Measurements from ENCODE around the gene WFDC2.

WFDC2 gene

DNA sequence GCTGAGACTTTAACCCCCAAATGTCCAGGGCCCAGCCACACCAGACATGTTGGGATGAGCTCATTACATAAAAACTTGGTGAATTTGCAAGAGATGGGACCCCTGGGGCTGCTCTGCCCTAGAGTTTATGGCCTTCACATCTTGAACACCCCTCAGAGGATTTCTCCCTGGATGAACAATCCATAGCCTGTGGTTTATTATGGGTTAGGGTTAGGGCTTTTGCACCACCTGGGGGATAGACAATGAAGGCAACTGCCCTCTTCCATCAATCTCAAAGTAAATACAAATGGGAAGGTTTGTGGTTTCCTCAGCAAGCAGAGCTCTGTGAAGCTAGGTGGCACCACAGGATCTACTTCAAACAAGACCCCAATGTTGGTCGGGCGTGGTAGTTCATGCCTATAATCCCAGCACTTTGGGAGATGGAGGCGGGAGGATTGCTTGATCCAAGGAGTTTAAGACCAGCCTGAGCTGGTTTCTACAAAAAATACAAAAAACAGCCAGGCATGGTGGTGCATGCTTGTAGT lies 28.5 kb downstream of the WFDC2 start:
- no peak for DNase-seq (ENCODE audit: low read depth)

DNA sequence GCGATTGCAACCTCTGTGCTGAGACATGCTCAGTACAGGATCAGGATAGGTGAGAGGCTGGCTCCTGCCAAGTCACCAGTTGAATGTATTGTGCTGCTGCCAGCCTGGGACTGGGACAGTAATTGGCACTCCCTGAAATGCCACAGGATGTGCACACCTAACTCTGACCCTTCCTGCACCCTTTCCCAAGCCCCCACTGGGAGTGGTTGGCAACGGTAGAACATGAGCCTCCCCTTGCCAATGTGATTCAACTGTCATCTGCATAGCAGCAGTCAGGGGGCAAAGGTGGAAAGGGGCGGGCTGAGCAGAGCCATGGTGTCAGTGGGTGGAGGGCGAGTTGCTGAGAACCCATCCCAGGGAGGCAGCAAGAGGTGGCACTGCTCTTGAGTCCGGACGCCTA lies 30.5 kb downstream of the WFDC2 start:
- no peak for DNase-seq (ENCODE audit: low read depth)

DNA sequence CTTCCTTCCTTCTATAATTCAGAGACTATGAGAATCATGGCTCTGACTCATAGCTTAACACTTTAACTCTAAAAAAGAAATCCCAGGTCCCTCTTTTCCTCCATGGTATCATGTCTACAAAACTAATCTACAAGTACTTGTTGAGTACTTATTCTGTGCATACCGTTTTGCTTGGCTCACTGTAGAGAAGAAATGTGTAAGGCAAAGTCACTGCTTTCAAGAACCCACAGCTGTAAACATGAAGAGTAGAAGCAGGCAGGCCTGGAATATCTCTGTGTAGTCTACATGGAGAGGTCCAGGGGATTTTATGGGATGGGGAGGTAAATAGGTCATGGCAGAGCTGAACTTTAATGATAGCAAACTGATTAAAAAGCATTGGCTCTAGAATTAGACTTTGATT lies 32.0 kb downstream of the WFDC2 start:
- DNase-seq (ENCODE audit: low read depth), result no peak

DNA sequence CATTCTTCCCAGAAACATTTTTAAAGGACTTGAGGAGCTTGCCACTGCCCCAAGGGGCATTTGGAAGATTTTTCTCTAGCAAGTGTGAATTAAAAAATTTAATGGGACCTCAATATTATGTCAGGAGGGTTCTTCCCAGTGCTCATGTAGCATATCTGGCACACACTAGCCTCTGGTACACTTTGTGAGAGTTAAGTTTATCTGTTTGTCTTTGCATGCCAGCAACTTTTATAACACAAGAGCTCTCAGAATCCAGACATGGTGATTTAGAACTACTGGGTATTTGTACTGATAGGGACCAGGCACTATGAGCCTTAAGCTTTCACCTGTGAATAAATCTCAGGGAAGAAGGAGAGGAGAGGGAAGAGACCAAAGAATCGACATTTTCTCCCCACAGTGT lies 33.0 kb downstream of the WFDC2 start:
- DNase-seq (ENCODE audit: low read depth), result no peak

DNA sequence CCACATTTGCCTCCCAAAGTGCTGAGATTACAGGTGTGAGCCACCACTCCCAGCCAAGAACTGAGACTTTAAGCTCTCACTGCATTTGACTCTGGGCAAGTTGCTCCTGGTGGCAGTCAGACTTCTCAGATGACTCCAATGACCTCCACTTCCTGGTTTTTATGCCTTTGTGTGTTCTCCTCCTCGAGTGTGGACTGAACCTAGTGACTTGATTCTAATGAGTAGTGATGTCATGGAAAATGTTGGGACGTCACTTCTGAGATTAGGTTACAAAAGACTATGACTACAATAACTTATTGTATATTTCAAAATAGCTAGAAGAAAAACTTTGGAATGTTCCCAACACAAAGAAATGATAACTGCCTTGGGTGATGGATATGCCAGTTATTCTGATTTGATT lies 33.9 kb downstream of the WFDC2 start:
- DNase-seq (ENCODE audit: low read depth), result no peak

DNA sequence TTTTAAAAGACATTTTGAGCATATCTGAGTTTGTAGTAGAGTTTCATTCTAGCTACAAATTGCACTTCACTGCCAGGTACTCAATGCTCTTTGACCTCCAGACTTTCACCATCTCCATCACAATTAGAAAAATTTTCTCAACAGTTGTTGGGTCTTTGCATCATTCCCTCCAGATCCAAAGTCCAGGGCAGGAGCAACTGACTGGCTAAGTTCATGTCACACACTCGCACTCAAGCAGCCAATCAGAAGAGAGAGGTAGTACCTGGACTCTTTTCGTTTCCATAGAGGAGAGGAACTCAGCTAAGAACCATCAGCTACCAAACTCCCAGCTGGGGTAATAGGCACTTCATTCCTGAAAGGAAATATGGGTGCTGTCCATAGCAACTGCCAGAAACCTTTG lies 36.8 kb downstream of the WFDC2 start:
- DNase-seq (ENCODE audit: low read depth), result no peak

DNA sequence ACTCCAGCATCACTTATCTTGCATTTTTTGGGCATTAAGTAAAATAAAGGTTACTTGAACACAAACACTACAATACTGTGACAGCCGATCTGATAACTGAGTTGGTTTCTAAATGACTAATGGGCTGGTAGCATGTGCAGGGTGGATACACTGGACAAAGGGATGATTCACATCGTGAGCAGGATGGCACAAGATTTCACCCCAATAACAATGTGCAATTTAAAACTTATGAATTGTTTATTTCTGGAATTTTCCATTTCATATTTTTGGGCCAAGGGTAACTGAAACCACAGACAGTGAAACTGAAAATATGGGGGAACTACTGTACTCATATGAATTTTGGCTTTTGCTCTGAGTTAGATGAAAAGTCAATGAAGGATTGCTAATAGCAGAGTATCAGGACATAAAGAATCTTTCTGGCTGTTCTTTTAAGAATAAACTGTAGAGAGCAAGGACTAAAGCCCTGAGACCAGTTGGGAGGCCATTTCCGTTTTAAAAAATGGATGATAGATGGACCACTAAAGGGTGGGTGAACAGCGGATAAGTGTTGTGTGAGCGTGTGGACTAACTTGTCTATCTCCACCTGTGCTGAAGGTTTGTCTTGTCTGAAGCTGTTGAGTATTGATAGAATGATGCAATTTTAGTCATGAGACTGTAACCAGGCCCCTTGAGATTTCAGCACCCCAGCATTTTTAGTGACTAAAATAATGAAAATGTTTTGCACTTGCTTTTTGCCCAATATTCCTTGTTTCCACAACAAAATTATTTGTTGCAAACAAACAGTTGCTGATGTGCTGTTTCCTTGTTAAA lies 37.7 kb downstream of the WFDC2 start:
- DNase-seq (ENCODE audit: low read depth), result no peak

DNA sequence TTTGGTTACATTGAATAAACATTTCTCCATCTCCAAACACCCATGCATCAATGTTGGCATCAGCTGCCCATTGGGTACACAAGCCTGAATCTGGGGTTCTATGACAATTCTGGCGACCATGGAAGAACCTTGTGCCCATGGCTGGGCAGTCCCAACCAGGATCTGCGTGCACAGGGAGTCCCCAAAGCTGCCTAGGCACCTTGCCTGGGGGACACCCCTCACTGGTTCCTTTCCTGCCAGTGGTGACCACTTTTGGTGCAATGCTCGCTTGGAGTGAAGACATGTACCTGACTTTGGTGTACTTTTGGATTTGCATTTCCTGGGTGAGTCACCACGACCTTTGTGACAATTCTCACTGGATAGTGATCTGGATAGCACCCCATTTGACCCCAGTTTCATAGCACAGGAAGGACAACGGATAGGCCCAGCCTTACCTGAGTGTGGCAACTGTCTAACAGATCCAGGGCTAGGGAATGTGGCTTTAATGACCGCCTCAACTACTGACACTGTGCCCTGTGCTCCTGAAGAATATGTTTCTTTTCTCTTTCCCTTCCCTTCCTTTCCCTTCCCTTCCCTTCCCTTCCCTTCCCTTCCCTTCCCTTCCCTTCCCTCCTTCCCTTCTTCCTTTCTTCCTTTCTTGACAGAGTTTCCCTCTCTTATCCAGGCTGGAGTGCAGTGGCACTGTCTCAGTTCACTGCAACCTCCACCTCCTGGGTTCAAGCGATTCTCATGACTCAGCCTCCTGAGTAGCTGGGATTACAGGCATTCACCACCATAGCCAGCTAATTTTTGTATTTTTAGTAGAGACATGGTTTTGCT lies 38.7 kb downstream of the WFDC2 start:
- DNase-seq (ENCODE audit: low read depth), result no peak

DNA sequence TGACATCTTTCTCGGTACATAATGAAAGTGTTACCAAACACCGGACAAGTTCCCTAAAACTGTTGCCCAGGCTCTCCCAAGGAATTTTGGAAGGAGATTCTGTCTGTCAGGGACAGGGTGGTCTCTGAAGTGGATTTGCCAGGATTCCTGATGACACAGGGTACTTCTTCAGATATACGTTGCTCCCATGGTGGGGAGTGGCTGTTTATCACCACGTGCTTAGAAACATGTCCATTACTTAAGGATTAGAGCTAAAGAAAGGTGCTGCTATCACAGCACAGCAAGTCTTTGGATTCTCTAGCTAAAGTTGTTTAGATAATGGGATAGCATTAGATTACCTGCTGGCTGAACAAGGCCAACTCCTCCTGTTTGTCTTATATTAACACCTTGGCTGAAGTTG lies 39.5 kb downstream of the WFDC2 start:
- DNase-seq (ENCODE audit: low read depth), result no peak

DNA sequence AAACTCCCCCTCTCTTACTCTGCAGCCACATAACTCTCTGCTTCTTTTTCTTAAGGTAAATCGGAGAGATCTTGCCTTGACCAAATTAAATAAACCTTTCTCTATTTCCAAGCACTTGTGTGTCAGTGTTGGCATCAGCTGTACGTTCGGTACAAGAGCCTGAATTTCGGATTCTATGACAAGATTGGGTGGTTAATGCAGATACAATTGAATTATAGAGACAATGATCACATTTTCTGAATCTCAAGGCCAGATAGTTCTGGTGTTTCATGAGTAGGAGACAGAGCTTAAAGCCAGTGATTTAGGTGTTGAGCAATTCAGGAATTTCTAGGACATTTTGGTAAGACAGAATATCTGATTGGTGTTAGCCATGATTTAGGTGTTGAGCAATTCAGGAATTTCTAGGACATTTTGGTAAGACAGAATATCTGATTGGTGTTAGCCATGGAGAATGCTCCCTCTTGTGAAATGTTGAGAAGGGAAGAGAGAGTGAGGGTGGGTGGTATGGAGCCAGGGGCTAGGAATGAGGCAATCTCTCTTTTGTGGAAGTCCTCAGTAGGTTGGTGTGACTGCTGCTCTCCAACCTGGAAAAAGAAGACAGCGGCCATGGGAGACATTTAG lies 40.8 kb downstream of the WFDC2 start:
- no peak for DNase-seq (ENCODE audit: low read depth)

DNA sequence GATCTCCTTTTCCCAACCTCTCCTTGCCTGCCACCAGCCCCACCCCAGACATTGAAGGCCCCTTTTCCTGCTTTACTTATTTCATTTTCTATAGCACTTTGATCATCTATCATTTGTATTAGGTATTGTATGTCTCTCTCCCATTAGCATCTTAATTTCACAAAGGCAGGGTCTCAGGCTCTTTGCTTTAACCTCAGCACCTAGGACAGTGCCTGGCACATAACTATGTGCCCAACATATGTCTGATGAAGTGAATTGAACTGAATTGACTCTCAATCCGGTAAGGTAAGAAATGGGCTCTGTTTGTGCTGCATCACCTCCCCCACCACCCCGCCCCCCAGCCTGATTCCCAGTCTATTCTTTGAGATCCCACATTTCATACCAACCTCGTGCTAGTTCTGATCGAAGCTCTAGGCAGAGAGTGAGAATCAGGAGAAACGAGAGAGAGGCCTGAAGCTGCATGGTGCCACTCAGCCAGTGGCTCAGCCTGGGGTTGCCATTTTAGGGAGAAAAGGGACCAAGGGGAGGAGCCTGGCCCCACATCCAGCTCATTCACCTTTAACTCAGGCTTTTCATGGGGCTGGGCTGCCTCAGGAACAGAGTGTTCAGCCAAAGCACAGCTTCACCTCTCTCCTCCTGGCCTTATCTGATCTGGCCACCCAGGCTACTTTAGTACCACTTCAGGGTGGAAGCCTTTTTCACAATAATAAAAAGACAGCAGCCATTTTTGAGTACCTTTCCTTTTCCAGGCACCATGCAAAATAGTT lies 45.8 kb downstream of the WFDC2 start, which contains the start of gene SPINT3:
Gene SPINT3 (minus strand): TSS at position 476 of the 767 bp plus-strand sequence. CDS start 14 bp downstream, at position 462.
- DNase-seq (ENCODE audit: low read depth), result no peak

DNA sequence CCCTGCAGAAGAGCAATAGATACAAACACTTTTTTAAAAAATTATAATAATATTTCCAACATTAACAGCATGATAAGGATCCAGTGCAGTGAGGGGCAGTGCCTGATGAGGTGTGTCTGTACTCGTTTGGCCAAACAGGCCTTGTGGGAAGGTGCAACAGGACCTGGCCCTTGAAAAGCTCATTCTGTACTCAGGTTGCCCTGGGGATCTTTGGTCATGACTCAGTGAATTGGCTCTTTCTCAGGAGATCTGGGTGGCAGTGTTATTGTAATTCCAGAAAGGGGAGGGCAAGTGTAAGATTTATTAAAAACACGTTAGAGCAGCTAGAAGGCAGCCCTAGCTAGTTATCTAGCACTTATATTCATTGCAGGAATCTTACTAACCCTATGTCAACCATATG lies 48.7 kb downstream of the WFDC2 start:
- no peak for DNase-seq (ENCODE audit: low read depth)

DNA sequence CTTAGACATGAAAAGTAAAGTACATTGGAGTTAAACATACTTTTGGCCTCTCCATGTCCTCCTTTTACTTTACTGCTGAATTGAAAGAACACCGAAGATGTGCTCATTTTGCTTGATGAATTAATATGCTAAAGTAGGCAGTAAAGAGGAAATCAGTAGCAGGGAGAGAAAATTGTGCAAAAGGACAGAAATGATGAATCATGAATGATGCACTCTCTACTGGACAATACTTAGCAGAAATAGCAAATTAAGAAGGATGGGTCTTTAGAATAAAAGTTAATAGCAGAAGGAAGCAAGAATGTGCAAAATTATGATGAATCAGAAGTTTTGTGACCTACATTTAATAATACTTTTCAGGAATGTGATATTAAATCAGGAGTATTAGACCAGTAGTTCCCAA lies 54.3 kb downstream of the WFDC2 start:
- DNase-seq (ENCODE audit: low read depth), result no peak

DNA sequence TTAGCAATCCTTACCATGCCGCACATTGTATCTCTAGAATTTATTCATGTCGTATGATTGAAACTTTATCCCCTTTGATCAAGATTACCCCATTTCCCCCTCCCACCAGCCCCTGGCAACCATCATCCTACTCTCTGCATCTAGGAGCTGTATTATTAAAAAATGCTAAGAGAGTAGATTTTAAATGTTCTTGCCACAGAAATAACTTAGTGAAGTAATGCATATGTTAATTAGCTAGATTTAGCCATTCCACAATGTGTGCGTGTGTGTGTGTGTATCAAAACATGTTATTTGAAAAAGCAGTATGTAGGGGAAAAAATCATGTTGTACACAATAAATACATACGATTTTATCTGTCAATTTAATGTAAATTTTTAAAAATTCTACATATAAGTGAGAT lies 57.7 kb downstream of the WFDC2 start:
- DNase-seq (ENCODE audit: low read depth), result no peak

Data from stimulated activated CD8-positive, alpha-beta memory T cell treated with anti-CD3 and anti-CD28 coated beads, Interleukin-12 subunit alpha, Interleukin-12 subunit beta, amount 100 ng/mL, for 4 hours (primary cell).